ENCODE data around the gene BMPR2. TPM values are rescaled to one million over a fixed set of nuclear protein-coding genes. Genes with fewer than 3 reads are reported as not detected.

The BMPR2 gene
- total RNA-seq, 1 donor from 2014 or later = 11.8 TPM

- no peak overlapping the region for H3K27ac ChIP-seq
- H3K4me1 ChIP-seq = no peaks in the 10 kb centered on the region
- TF ChIP-seq EZH2 (IDR thresholded peaks at IDR 0.05) = no peak
- TF ChIP-seq CTCF (IDR thresholded peaks at IDR 0.05) = no peak
- TF ChIP-seq EZH2phosphoT487 (IDR thresholded peaks at IDR 0.05) = no peak
- no peak overlapping the region for H3K4me3 Mint-ChIP-seq
- peaks cover 4% of the 10 kb centered on the region for H3K27me3 Mint-ChIP-seq (ENCODE audit: insufficient read depth, low read depth)
- no peaks in the 10 kb centered on the region for H3F3A ChIP-seq (ENCODE audit: low read depth)
- H2AFZ ChIP-seq (replicated peaks) = no peak overlapping the region
- H3K9me3 ChIP-seq (ENCODE audit: low read depth) = no peaks in the 10 kb centered on the region
- no peak overlapping the region for H3K4me2 ChIP-seq
- peaks cover 6% of the 10 kb centered on the region for H3K4me1 Mint-ChIP-seq
- peaks cover 22% of the 10 kb centered on the region for H3K36me3 Mint-ChIP-seq
- H3K27ac Mint-ChIP-seq = no peak overlapping the region
- no peak overlapping the region for H3K9ac ChIP-seq
- H4K20me1 ChIP-seq (ENCODE audit: low read depth) = no peaks in the 10 kb centered on the region
- H3K9me3 Mint-ChIP-seq = no peaks in the 10 kb centered on the region
- no peak overlapping the region for H3K4me3 ChIP-seq
- no peaks in the 10 kb centered on the region for H3K36me3 ChIP-seq
- H3K27me3 ChIP-seq = no peaks in the 10 kb centered on the region
- H3K79me2 ChIP-seq (ENCODE audit: low read depth) = no peaks in the 10 kb centered on the region
- no peak for DNase-seq (ENCODE audit: low spot score)
Measured at GRCh38 chr2:202479610-202480009, 103.5 kb downstream of the BMPR2 start.

- Mint-ChIP-seq H3K36me3 (peaks cover 15% of the 10 kb centered on the region), H3K9me3 (no peaks in the 10 kb centered on the region), H3K4me3 (no peak overlapping the region), H3K27ac (no peak overlapping the region), H3K27me3 (ENCODE audit: insufficient read depth, low read depth) (peaks cover 2% of the 10 kb centered on the region), H3K4me1 (no peaks in the 10 kb centered on the region)
- no peaks in the 10 kb centered on the region for H3K27me3 ChIP-seq
- H3K36me3 ChIP-seq = no peaks in the 10 kb centered on the region
- H3K9ac ChIP-seq = no peak overlapping the region
- no peaks in the 10 kb centered on the region for H3F3A ChIP-seq (ENCODE audit: low read depth)
- DNase-seq (ENCODE audit: low spot score) = no peak
- H3K79me2 ChIP-seq (ENCODE audit: low read depth) = no peaks in the 10 kb centered on the region
- no peak overlapping the region for H2AFZ ChIP-seq (replicated peaks)
- no peak overlapping the region for H3K4me2 ChIP-seq
- no peak overlapping the region for H3K4me3 ChIP-seq
- no peaks in the 10 kb centered on the region for H3K9me3 ChIP-seq (ENCODE audit: low read depth)
- no peaks in the 10 kb centered on the region for H3K4me1 ChIP-seq
- no peak overlapping the region for H3K27ac ChIP-seq
- TF ChIP-seq CTCF (IDR thresholded peaks at IDR 0.05) = no peak
- TF ChIP-seq EZH2 (IDR thresholded peaks at IDR 0.05) = no peak
- no peak for TF ChIP-seq EZH2phosphoT487 (IDR thresholded peaks at IDR 0.05)
- no peaks in the 10 kb centered on the region for H4K20me1 ChIP-seq (ENCODE audit: low read depth)
Measured at GRCh38 chr2:202486351-202486750, 110.2 kb downstream of the BMPR2 start.

GRCh38 chr2:202488671-202489070, 112.5 kb downstream of the BMPR2 start:
- no peak overlapping the region for H3K27ac ChIP-seq
- no peaks in the 10 kb centered on the region for H3K9me3 Mint-ChIP-seq
- H3F3A ChIP-seq (ENCODE audit: low read depth) = peaks cover under 1% of the 10 kb centered on the region
- no peak for DNase-seq (ENCODE audit: low spot score)
- no peak for TF ChIP-seq CTCF (IDR thresholded peaks at IDR 0.05)
- TF ChIP-seq EZH2 (IDR thresholded peaks at IDR 0.05) = no peak
- TF ChIP-seq EZH2phosphoT487 (IDR thresholded peaks at IDR 0.05) = no peak
- H3K36me3 ChIP-seq = no peaks in the 10 kb centered on the region
- no peak overlapping the region for H3K4me3 Mint-ChIP-seq
- peaks cover 2% of the 10 kb centered on the region for H3K4me1 Mint-ChIP-seq
- peaks cover 3% of the 10 kb centered on the region for H3K36me3 Mint-ChIP-seq
- H3K4me1 ChIP-seq = no peaks in the 10 kb centered on the region
- no peaks in the 10 kb centered on the region for H3K9me3 ChIP-seq (ENCODE audit: low read depth)
- H3K9ac ChIP-seq = no peak overlapping the region
- no peak overlapping the region for H3K27ac Mint-ChIP-seq
- H3K4me2 ChIP-seq = no peak overlapping the region
- H3K27me3 Mint-ChIP-seq (ENCODE audit: insufficient read depth, low read depth) = peaks cover 2% of the 10 kb centered on the region
- no peak overlapping the region for H2AFZ ChIP-seq (replicated peaks)
- no peaks in the 10 kb centered on the region for H3K79me2 ChIP-seq (ENCODE audit: low read depth)
- H4K20me1 ChIP-seq (ENCODE audit: low read depth) = no peaks in the 10 kb centered on the region
- H3K27me3 ChIP-seq = no peaks in the 10 kb centered on the region
- no peak overlapping the region for H3K4me3 ChIP-seq
